ENCODE data around the gene IP6K1.

DNA sequence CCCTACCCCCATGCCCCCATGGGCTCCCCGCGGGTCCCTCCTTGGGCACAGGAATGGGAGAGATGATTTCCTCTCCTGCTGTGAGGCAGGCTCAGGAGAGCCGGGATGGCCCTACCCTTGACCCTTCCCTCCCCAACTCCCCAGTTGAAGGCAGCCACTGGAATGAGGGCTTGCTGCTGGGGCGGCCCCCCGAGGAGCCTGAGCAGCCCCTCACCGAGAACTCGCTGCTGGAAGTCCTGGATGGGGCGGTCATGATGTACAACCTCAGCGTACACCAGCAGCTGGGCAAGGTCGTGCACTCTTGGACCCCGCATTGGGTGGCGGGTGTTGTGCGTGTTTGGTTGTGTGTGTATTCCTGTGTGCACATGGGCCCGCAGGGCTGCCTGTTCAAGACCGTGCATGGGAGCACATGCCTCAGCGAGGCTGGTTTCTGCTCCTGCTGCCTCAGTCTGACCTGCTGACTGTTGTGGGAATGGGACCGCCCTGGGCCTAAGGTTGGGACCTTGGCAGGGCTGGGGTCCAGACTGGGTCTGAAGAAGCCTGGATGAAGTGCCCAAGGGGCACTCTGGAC is 80.9 kb downstream of the IP6K1 start:
- TF ChIP-seq, protein P1, sequence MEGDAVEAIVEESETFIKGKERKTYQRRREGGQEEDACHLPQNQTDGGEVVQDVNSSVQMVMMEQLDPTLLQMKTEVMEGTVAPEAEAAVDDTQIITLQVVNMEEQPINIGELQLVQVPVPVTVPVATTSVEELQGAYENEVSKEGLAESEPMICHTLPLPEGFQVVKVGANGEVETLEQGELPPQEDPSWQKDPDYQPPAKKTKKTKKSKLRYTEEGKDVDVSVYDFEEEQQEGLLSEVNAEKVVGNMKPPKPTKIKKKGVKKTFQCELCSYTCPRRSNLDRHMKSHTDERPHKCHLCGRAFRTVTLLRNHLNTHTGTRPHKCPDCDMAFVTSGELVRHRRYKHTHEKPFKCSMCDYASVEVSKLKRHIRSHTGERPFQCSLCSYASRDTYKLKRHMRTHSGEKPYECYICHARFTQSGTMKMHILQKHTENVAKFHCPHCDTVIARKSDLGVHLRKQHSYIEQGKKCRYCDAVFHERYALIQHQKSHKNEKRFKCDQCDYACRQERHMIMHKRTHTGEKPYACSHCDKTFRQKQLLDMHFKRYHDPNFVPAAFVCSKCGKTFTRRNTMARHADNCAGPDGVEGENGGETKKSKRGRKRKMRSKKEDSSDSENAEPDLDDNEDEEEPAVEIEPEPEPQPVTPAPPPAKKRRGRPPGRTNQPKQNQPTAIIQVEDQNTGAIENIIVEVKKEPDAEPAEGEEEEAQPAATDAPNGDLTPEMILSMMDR (IDR thresholded peaks at IDR 0.05), result no peak
- TF ChIP-seq, protein P2, sequence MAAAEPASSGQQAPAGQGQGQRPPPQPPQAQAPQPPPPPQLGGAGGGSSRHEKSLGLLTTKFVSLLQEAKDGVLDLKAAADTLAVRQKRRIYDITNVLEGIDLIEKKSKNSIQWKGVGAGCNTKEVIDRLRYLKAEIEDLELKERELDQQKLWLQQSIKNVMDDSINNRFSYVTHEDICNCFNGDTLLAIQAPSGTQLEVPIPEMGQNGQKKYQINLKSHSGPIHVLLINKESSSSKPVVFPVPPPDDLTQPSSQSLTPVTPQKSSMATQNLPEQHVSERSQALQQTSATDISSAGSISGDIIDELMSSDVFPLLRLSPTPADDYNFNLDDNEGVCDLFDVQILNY (CRISPR knock-in tag; IDR thresholded peaks at IDR 0.05), result no peak
- TF ChIP-seq USF2 (CRISPR knock-in tag; IDR thresholded peaks at IDR 0.05), result no peak
